K562 (cell line): Measurements from ENCODE around the gene KLK10. TPM values are rescaled to one million over a fixed set of nuclear protein-coding genes. Genes with fewer than 3 reads are reported as not detected.

Source experiments
- E2F5 ChIP-seq: sonication (generic); formaldehyde crosslinking; IDR thresholded peaks from 2 replicates; pipeline ENCODE4 v1.8.0; 2022; ENCODE audit warnings: mild to moderate bottlenecking, missing genetic modification reagents
- HNRNPLL ChIP-seq: fragments of 200-400 bp; formaldehyde crosslinking; IDR thresholded peaks from 2 replicates; pipeline ENCODE4 v1.6.1; 2017; ENCODE audit warnings: low read length, low read depth, mild to moderate bottlenecking; ENCODE audit not compliant: poor library complexity, severe bottlenecking
- MBD2 ChIP-seq: sonication (generic); IDR thresholded peaks from 2 replicates; pipeline ENCODE4 v1.6.1; 2016; ENCODE audit warnings: low read depth, borderline replicate concordance
- MCM5 ChIP-seq: fragments of 450-650 bp; IDR thresholded peaks from 2 replicates; pipeline ENCODE4 v1.6.1; 2016; ENCODE audit warnings: low read depth
- MNT ChIP-seq, 2 experiments: fragments of 450-650 bp; conservative IDR thresholded peaks; 2 replicates each; pipeline ENCODE4 v1.6.1; 2017; ENCODE audit warnings: mild to moderate bottlenecking in 2 of 2, moderate library complexity in 2 of 2
- PHF8 ChIP-seq: fragments of 200-600 bp; sonication (generic); IDR thresholded peaks from 2 replicates; pipeline ENCODE4 v1.6.1; 2012; ENCODE audit warnings: mixed run types, mild to moderate bottlenecking, inconsistent platforms, low read length, moderate library complexity, borderline replicate concordance
- PHTF2 ChIP-seq: fragments of 250-450 bp; sonication (Bioruptor Pico); IDR thresholded peaks from 2 replicates; pipeline ENCODE4 v1.5.0; 2021; ENCODE audit warnings: mild to moderate bottlenecking
- REST ChIP-seq, 2 experiments: fragments of 450-650 bp; formaldehyde crosslinking in 1 of 2; IDR thresholded peaks; 2 replicates each; pipeline versions ENCODE4 v1.4.0 to v1.6.1; 2014 to 2020; ENCODE audit warnings: mild to moderate bottlenecking in 2 of 2, borderline replicate concordance in 1 of 2, low read depth in 1 of 2
- ZNF212 ChIP-seq: fragments of 450-650 bp; formaldehyde crosslinking; IDR thresholded peaks from 2 replicates; pipeline ENCODE4 v1.4.0; 2020; ENCODE audit warnings: mild to moderate bottlenecking
- polyA plus RNA-seq, 8 experiments: library from polyadenylated mRNA; depleted of rRNA in 4 of 8; stranded (reverse) in 5 of 8; unstranded in 3 of 8; fragments of >200 nt; fragmentation: Nextera tagmentation in 2 of 8; fragmentation: Illumina TruSeq in 1 of 8; extraction: Ambion mirVana in 2 of 8; extraction: Trizol in 1 of 8; gene quantifications; 2 replicates each; pipeline versions ENCODE4 v1.2.1 to v1.2.3, GENCODE V29; 2011 to 2014; ENCODE audit warnings: inconsistent platforms in 1 of 8, missing spikeins in 1 of 8
- total RNA-seq, 7 experiments: library from RNA; depleted of rRNA in 6 of 7; stranded (reverse); fragments of >200 nt in 6 of 7; fragmentation: Illumina TruSeq in 2 of 7; extraction: Trizol in 2 of 7; gene quantifications; 2 replicates each; pipeline versions ENCODE4 v1.2.1 to v1.2.3, GENCODE V29; 2011 to 2021; ENCODE audit warnings: low replicate concordance in 1 of 7
- TF ChIP-seq, protein P1 (sequence below), 2 experiments: IDR thresholded peaks in 1 of 2; conservative IDR thresholded peaks in 1 of 2; 2 replicates each; pipeline ENCODE4 v1.6.1; 2016; ENCODE audit warnings: low read depth in 2 of 2, mild to moderate bottlenecking in 1 of 2, missing compliant biosample characterization in 1 of 2, missing genetic modification characterization in 1 of 2, moderate library complexity in 1 of 2
- TF ChIP-seq, protein P2 (sequence below): fragments of 250-450 bp; sonication (Bioruptor Pico); IDR thresholded peaks from 2 replicates; pipeline ENCODE4 v1.8.0; 2021; ENCODE audit warnings: mild to moderate bottlenecking, moderate library complexity

KLK10 gene
- total and polyA plus RNA-seq, 9 of the 15 experiments (the other 6 are each of a cell fraction or from before 2014, with no cell fraction given): 0.11 TPM; not detected in 8

GRCh38 chr19:50994129-50994528, 25.4 kb downstream of the KLK10 start (continued):
- TF ChIP-seq, protein P1, sequence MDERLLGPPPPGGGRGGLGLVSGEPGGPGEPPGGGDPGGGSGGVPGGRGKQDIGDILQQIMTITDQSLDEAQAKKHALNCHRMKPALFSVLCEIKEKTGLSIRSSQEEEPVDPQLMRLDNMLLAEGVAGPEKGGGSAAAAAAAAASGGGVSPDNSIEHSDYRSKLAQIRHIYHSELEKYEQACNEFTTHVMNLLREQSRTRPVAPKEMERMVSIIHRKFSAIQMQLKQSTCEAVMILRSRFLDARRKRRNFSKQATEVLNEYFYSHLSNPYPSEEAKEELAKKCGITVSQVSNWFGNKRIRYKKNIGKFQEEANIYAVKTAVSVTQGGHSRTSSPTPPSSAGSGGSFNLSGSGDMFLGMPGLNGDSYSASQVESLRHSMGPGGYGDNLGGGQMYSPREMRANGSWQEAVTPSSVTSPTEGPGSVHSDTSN (CRISPR knock-in tag; IDR thresholded peaks at IDR 0.05; ENCODE audit: low read depth): no peak
- TF ChIP-seq, protein P1 (tag; conservative IDR thresholded peaks at IDR 0.05; ENCODE audit: low read depth): 0 out of 2 replicates have a peak, but pooled peaks have one; percentile 33
- TF ChIP-seq, protein P2, sequence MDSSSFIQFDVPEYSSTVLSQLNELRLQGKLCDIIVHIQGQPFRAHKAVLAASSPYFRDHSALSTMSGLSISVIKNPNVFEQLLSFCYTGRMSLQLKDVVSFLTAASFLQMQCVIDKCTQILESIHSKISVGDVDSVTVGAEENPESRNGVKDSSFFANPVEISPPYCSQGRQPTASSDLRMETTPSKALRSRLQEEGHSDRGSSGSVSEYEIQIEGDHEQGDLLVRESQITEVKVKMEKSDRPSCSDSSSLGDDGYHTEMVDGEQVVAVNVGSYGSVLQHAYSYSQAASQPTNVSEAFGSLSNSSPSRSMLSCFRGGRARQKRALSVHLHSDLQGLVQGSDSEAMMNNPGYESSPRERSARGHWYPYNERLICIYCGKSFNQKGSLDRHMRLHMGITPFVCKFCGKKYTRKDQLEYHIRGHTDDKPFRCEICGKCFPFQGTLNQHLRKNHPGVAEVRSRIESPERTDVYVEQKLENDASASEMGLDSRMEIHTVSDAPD: no peak
- TF ChIP-seq HNRNPLL (no peak), ZNF212 (CRISPR knock-in tag) (no peak), E2F5 (CRISPR knock-in tag) (no peak), PHTF2 (CRISPR knock-in tag) (no peak), MCM5 (no peak), REST (IDR thresholded peaks at IDR 0.05; ENCODE audit: borderline replicate concordance) (peak; percentile 58), REST (CRISPR knock-in tag; IDR thresholded peaks at IDR 0.05; ENCODE audit: low read depth) (no peak), MNT (conservative IDR thresholded peaks at IDR 0.05) (no peak), MBD2 (peak; percentile 52; the same call in 1 of the 2 replicates), PHF8 (no peak)
